T-helper 2 cell treated with Interferon-gamma antibody and Interleukin-4, amounts not matched to agents 5 μg/mL and 100 μg/mL, for 36 hours (primary cell): ENCODE data around the gene FITM1.

Experiments used
- DNase-seq: peaks from one replicate; pipeline ENCODE4 v3.0.0; 2021; ENCODE audit warnings: low spot score
- H3K27ac Mint-ChIP-seq: one replicate; pipeline ENCODE4 v1.8.0; 2021; ENCODE audit warnings: mild to moderate bottlenecking, mixed read lengths
- H3K27me3 Mint-ChIP-seq: one replicate; pipeline ENCODE4 v1.8.0; 2021; ENCODE audit warnings: low read depth, mixed read lengths
- H3K36me3 Mint-ChIP-seq: one replicate; pipeline ENCODE4 v1.8.0; 2021; ENCODE audit warnings: low read depth, mixed read lengths
- H3K4me1 Mint-ChIP-seq: one replicate; pipeline ENCODE4 v1.8.0; 2021; ENCODE audit warnings: low read depth, mixed read lengths
- H3K4me3 Mint-ChIP-seq: one replicate; pipeline ENCODE4 v1.8.0; 2022; ENCODE audit warnings: mild to moderate bottlenecking, moderate library complexity, mixed read lengths
- H3K9me3 Mint-ChIP-seq: one replicate; pipeline ENCODE4 v1.8.0; 2021; ENCODE audit warnings: mixed read lengths

The FITM1 gene

GRCh38 chr14:24135834-24136683 lies 5.6 kb downstream of the FITM1 start, which contains the start of gene PSME1:
Gene PSME1 (plus strand): TSS chr14:24136194. CDS start chr14:24136263, 69 bp downstream.
- no peaks in the 10 kb centered on the region for H3K27me3 Mint-ChIP-seq
- peaks cover 50% of the 10 kb centered on the region for H3K4me1 Mint-ChIP-seq
- H3K4me3 Mint-ChIP-seq, result peak within 1 kb of the TSS; percentile 90
- no peaks in the 10 kb centered on the region for H3K9me3 Mint-ChIP-seq
- H3K27ac Mint-ChIP-seq, result peak within 1 kb of the TSS; percentile 87
- H3K36me3 Mint-ChIP-seq, result peaks cover 47% of the 10 kb centered on the region
- DNase-seq, result peak; percentile 90

GRCh38 chr14:24136684-24137528 lies 6.4 kb downstream of the FITM1 start:
- peaks cover 48% of the 10 kb centered on the region for H3K4me1 Mint-ChIP-seq
- peak overlapping the region; percentile 87 for H3K27ac Mint-ChIP-seq
- H3K9me3 Mint-ChIP-seq, result no peaks in the 10 kb centered on the region
- peaks cover 49% of the 10 kb centered on the region for H3K36me3 Mint-ChIP-seq
- no peaks in the 10 kb centered on the region for H3K27me3 Mint-ChIP-seq
- DNase-seq, result no peak
- peak overlapping the region; percentile 90 for H3K4me3 Mint-ChIP-seq

- DNase-seq, result no peak
- H3K9me3 Mint-ChIP-seq, result no peaks in the 10 kb centered on the region
- peaks cover 44% of the 10 kb centered on the region for H3K4me1 Mint-ChIP-seq
- no peaks in the 10 kb centered on the region for H3K27me3 Mint-ChIP-seq
- H3K4me3 Mint-ChIP-seq, result peak overlapping the region; percentile 90
- peaks cover 48% of the 10 kb centered on the region for H3K36me3 Mint-ChIP-seq
- peak overlapping the region; percentile 58 for H3K27ac Mint-ChIP-seq
Observed at GRCh38 chr14:24137529-24138395, 7.3 kb downstream of the FITM1 start.

- peaks cover 49% of the 10 kb centered on the region for H3K4me1 Mint-ChIP-seq
- H3K36me3 Mint-ChIP-seq, result peaks cover 56% of the 10 kb centered on the region
- H3K9me3 Mint-ChIP-seq, result no peaks in the 10 kb centered on the region
- H3K27me3 Mint-ChIP-seq, result no peaks in the 10 kb centered on the region
- peak overlapping the region; percentile 77 for H3K27ac Mint-ChIP-seq
- no peak for DNase-seq
- H3K4me3 Mint-ChIP-seq, result peak overlapping the region; percentile 99
Observed at GRCh38 chr14:24138396-24139271, 8.2 kb downstream of the FITM1 start.

- H3K27me3 Mint-ChIP-seq, result no peaks in the 10 kb centered on the region
- peaks cover 54% of the 10 kb centered on the region for H3K4me1 Mint-ChIP-seq
- H3K36me3 Mint-ChIP-seq, result peaks cover 64% of the 10 kb centered on the region
- no peaks in the 10 kb centered on the region for H3K9me3 Mint-ChIP-seq
- peak overlapping the region; percentile 99 for H3K4me3 Mint-ChIP-seq
- DNase-seq, result no peak
- H3K27ac Mint-ChIP-seq, result peak overlapping the region; percentile 77
Observed at GRCh38 chr14:24139272-24139934, 8.9 kb downstream of the FITM1 start.

- Mint-ChIP-seq H3K36me3 (peaks cover 80% of the 10 kb centered on the region), H3K4me1 (peaks cover 60% of the 10 kb centered on the region), H3K27me3 (no peaks in the 10 kb centered on the region), H3K4me3 (peak within 1 kb of the TSS; percentile 99), H3K27ac (peak within 1 kb of the TSS; percentile 84), H3K9me3 (no peaks in the 10 kb centered on the region)
- DNase-seq, result peak; percentile 100
Observed at GRCh38 chr14:24141097-24141880, 10.8 kb downstream of the FITM1 start, which contains the start of gene EMC9. Gene EMC9 (minus strand): TSS chr14:24141591. CDS start chr14:24141304, 287 bp downstream.

- peak overlapping the region; percentile 69 for H3K27ac Mint-ChIP-seq
- DNase-seq, result no peak
- no peaks in the 10 kb centered on the region for H3K9me3 Mint-ChIP-seq
- peaks cover 50% of the 10 kb centered on the region for H3K4me1 Mint-ChIP-seq
- peaks cover 68% of the 10 kb centered on the region for H3K36me3 Mint-ChIP-seq
- peak overlapping the region; percentile 99 for H3K4me3 Mint-ChIP-seq
- H3K27me3 Mint-ChIP-seq, result no peaks in the 10 kb centered on the region
Observed at GRCh38 chr14:24143511-24143910, 13.1 kb downstream of the FITM1 start.

GRCh38 chr14:24144451-24144850 lies 14.0 kb downstream of the FITM1 start:
- Mint-ChIP-seq H3K4me3 (peak overlapping the region; percentile 100), H3K9me3 (no peaks in the 10 kb centered on the region), H3K36me3 (peaks cover 68% of the 10 kb centered on the region), H3K4me1 (peaks cover 50% of the 10 kb centered on the region), H3K27me3 (no peaks in the 10 kb centered on the region), H3K27ac (peak overlapping the region; percentile 50)
- no peak for DNase-seq

- peak overlapping the region; percentile 100 for H3K4me3 Mint-ChIP-seq
- no peaks in the 10 kb centered on the region for H3K9me3 Mint-ChIP-seq
- peak overlapping the region; percentile 100 for H3K27ac Mint-ChIP-seq
- DNase-seq, result no peak
- H3K36me3 Mint-ChIP-seq, result peaks cover 67% of the 10 kb centered on the region
- H3K27me3 Mint-ChIP-seq, result no peaks in the 10 kb centered on the region
- peaks cover 49% of the 10 kb centered on the region for H3K4me1 Mint-ChIP-seq
Observed at GRCh38 chr14:24145219-24145618, 14.8 kb downstream of the FITM1 start.

- H3K9me3 Mint-ChIP-seq, result no peaks in the 10 kb centered on the region
- peaks cover 67% of the 10 kb centered on the region for H3K36me3 Mint-ChIP-seq
- H3K4me3 Mint-ChIP-seq, result peak overlapping the region; percentile 100
- DNase-seq, result no peak
- peaks cover 53% of the 10 kb centered on the region for H3K4me1 Mint-ChIP-seq
- H3K27ac Mint-ChIP-seq, result peak overlapping the region; percentile 100
- H3K27me3 Mint-ChIP-seq, result no peaks in the 10 kb centered on the region
Observed at GRCh38 chr14:24145690-24146452, 15.4 kb downstream of the FITM1 start.

GRCh38 chr14:24146453-24146977 lies 16.1 kb downstream of the FITM1 start, which contains the start of gene PSME2:
Gene PSME2 (minus strand): TSS chr14:24146610. CDS start chr14:24146581, 29 bp downstream.
- peak; percentile 93 for DNase-seq
- Mint-ChIP-seq H3K36me3 (peaks cover 72% of the 10 kb centered on the region), H3K4me1 (peaks cover 53% of the 10 kb centered on the region), H3K27ac (peak within 1 kb of the TSS; percentile 100), H3K4me3 (peak within 1 kb of the TSS; percentile 100), H3K9me3 (no peaks in the 10 kb centered on the region), H3K27me3 (no peaks in the 10 kb centered on the region)
